Activated T-cell treated with anti-CD3 and anti-CD28 coated beads for 48 hours (primary cell): Measurements from ENCODE around the gene PSME3IP1.
"Not testable (repeated sequence)": the region's sequence is repeated elsewhere in the genome, so short reads cannot be mapped to it uniquely, and the experiment has no call there.

Experiments
- DNase-seq: peaks from one replicate; pipeline ENCODE4 v3.0.0-alpha.2; 2020; ENCODE audit warnings: low read depth

PSME3IP1 gene

GRCh38 chr16:57123216-57123973 is 62.4 kb downstream of the PSME3IP1 start:
- DNase-seq = no peak

- DNase-seq = no peak
These were observed 67.3 kb downstream of the PSME3IP1 start for GRCh38 chr16:57118461-57119084.

GRCh38 chr16:57115514-57116182 is 70.2 kb downstream of the PSME3IP1 start:
- no peak for DNase-seq

- DNase-seq = no peak
These were observed 70.7 kb downstream of the PSME3IP1 start for GRCh38 chr16:57115168-57115513.

- DNase-seq = no peak
These were observed 72.2 kb downstream of the PSME3IP1 start for GRCh38 chr16:57113664-57114063.

- DNase-seq = no peak
These were observed 72.8 kb downstream of the PSME3IP1 start for GRCh38 chr16:57113042-57113453.

- no peak for DNase-seq
These were observed 73.3 kb downstream of the PSME3IP1 start for GRCh38 chr16:57112403-57113041.

- no peak for DNase-seq
These were observed 74.4 kb downstream of the PSME3IP1 start for GRCh38 chr16:57111420-57111819.

- no peak for DNase-seq
These were observed 74.9 kb downstream of the PSME3IP1 start for GRCh38 chr16:57110937-57111336.

GRCh38 chr16:57109259-57110105 is 76.4 kb downstream of the PSME3IP1 start:
- not testable (repeated sequence) for DNase-seq

GRCh38 chr16:57108432-57108831 is 77.4 kb downstream of the PSME3IP1 start:
- DNase-seq = no peak

- no peak for DNase-seq
These were observed 78.4 kb downstream of the PSME3IP1 start for GRCh38 chr16:57107321-57107922.

- no peak for DNase-seq
These were observed 79.1 kb downstream of the PSME3IP1 start for GRCh38 chr16:57106767-57107166.

GRCh38 chr16:57105184-57105583 is 80.7 kb downstream of the PSME3IP1 start:
- DNase-seq = no peak

- no peak for DNase-seq
These were observed 81.1 kb downstream of the PSME3IP1 start for GRCh38 chr16:57104706-57105105.

- DNase-seq = no peak
These were observed 82.7 kb downstream of the PSME3IP1 start for GRCh38 chr16:57102888-57103851.
